NOMO-1 treated with dmso at 0.1 percent for 144 hours (cell line): ENCODE results near the gene SLC2A9.
"Not testable (repeated sequence)": the region's sequence is repeated elsewhere in the genome, so short reads cannot be mapped to it uniquely, and the experiment has no call there.

ENCODE experiments used
- DNase-seq: peaks from one replicate; lab custom pipeline; 2025; ENCODE audit not compliant: unreplicated experiment; lab: John Stamatoyannopoulos, UW

The SLC2A9 gene

GRCh38 chr4:9847968-9848748, 173.1 kb downstream of the SLC2A9 start:
- no peak for DNase-seq

DNA sequence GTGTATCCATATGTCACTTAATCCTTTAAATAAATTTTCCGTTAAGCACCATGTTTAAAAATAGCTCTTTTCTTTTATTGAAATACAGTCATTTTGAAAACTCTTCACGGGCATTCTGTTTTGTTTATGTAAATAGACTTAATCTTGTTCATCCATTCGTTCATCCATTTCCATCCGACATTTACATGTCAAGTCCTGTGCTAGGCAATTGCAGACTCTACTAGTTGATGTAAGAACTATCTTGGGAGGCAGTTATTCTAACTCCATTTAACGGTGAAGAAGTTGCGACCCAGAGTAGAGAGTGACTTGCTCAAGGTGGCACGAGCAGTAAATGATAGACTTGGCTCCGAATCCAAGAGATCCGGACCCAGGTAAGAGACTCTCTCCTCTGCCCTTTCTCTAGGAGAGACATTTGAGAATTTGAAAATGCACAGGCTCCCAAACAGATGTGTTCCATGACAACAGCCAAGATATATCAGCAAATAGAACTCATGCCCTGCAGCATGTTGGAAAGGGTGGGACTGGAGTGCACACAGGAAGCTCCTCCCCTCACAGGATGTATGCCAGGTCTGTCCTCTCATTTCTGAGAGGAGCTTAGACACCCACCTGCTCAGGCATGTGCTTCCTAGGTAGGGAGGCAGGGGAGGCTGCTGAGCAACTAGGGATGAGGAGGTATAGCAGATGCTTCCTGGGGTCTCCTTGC, 175.4 kb downstream of the SLC2A9 start:
- DNase-seq, result no peak

DNA sequence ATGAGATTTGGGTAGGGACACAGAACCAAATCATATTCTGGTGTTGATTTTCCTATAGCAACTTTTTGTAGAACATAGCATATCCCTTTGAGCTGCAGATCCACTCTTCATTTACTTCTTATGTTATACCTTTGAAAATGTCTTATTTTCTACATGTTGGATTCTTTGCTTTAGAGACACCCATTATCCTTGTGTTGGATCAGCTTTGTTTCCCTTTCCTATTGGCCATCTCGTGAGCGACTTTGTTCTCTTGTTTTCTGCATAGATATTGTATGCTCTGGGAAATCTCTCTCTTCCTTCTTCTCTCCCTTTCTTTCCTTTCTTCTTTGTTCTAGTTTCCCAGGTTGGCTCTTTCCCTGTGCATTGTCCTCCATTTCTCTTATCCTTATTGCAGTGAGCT, 180.2 kb downstream of the SLC2A9 start:
- DNase-seq, result no peak

- DNase-seq, result no peak
These were observed 185.9 kb downstream of the SLC2A9 start for GRCh38 chr4:9835430-9835829.

DNA sequence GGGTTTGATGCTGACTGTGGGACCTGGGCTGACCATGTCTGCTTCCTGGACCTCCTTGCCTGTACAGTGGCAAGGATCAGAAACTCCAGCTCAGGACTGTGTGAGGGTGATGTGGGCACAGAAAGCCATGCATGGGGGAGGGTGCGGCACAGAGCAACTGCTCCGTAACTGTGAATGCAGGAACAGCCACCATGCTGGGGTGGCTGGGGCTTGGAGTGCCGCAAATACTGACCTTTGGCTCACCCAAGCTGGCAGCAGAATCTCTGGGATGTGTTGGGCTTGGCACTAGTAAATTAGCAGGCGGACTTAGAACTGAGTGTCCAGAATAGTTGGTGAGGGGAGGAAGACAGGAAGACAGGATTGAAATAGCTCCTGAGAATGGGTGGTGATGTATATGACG, 187.9 kb downstream of the SLC2A9 start:
- DNase-seq, result no peak

DNA sequence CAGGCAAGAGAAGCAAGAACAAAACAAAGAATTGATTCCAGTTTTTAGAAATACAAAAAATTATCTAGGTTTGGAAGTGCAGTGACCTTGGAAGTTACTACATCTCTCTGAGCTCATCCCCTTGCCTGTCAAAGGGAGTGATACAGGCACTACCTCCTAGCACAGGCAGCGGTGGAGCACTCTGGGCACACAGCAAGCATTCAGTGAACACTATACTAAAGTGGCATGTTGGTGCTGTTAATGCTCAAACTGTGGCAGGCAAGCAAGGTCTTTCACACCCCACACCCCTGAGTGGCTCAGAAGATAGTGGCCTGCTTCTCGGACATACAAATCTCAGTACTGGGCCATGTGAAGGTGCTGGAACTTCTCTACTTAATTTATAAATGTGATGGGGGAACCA, 188.7 kb downstream of the SLC2A9 start:
- no peak for DNase-seq

- DNase-seq, result no peak
These were observed 194.7 kb downstream of the SLC2A9 start for GRCh38 chr4:9826551-9826950.

- no peak for DNase-seq
These were observed 196.2 kb downstream of the SLC2A9 start for GRCh38 chr4:9825049-9825448.

DNA sequence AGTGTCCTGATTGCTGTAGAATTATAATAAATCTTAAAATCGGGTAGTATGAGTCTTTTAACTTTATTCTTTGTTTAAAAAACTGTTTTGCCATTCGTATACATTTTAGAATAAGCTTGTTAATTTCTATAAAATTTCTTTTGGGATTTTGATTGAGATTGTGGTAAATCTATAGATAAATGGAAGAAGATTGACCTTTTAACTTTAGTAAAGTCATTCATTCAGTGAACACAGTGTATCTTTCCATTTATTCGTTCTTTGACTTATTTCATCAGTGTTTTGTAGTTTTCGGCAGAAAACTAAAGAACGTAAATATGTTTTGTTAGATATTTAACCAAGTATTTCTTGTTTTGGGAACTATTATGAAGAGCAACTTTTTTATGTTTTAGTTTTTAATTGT, 201.0 kb downstream of the SLC2A9 start:
- DNase-seq, result no peak

DNA sequence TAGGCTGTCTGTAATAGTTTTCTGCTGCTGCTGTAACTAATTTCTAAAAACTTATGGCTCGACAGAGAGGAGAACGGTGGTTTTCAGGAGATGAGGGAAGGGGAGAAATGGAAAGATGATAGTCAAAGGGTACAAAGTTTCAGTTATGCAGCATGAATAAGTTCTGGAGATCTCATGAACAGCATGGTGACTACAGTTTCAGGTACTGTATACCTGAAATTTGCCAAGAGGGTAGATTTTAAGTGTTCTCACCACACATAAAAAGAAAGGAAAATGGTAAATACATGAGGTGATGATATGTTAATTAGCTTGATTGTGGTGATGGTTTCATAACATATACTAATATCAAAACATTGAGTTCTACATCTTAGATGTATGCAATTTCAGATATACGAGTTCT, 205.0 kb downstream of the SLC2A9 start:
- no peak for DNase-seq

- DNase-seq, result no peak
These were observed 208.6 kb downstream of the SLC2A9 start for GRCh38 chr4:9812501-9813340.

DNA sequence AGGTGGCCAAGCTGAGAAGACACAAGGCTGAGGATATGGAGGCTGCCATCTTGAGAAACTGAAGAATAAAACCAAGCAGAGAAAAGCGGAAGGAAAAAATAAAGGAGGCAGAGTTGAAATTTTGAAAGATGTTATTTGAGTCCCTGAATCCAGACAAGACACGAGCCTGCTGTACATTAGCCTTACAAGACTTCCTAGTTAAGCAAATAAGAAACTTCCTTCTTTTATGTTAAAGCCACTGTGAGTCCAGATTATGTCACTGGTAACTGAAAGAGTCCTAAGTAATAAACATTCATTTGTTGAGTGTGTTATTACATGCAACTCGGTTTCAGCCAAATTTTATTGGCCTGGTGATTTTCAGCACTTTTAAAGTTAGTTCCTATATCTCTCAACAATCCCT, 209.5 kb downstream of the SLC2A9 start:
- peak; percentile 0 for DNase-seq

- DNase-seq, result no peak
These were observed 213.2 kb downstream of the SLC2A9 start for GRCh38 chr4:9808077-9808476.

- DNase-seq, result no peak
These were observed 216.4 kb downstream of the SLC2A9 start for GRCh38 chr4:9804918-9805317.

GRCh38 chr4:9800848-9801247, 220.4 kb downstream of the SLC2A9 start:
- DNase-seq, result no peak

DNA sequence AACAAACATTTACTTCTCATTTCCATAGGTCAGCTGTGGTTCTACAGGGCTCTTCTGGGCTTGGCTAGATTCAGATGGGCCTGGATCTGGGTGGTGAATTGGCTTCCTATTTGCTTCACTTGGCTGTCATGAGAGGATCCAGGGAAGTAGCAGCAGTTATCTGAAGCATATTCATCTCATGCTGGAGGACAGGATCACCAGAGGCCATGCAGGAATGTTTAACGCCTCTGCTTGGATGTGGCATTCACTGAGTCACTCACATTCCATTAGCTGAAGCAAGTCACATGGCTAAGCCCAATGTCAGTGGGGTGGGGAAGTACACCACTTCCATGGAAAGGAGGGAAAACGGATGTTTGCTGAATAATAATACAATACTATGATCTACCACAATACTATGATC, 224.7 kb downstream of the SLC2A9 start:
- DNase-seq, result not testable (repeated sequence)

DNA sequence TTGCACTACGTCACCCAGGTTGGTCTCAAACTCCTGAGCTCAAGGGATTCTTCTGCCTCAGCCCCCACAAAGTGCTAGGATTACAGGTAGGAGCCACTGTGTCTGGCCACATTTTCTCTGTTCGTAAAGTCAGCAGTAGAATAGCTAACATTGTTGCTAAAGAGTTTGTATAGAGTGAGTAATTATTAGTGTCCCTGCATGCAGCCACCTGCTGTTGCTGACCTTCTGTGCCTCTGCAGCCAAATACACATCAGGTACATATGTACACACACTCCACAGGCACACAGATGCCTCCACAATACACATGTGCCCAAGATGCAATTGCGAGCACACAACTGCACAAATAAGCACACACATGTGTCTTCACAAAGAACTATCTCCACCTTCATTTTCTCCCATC, 228.9 kb downstream of the SLC2A9 start:
- DNase-seq, result no peak

GRCh38 chr4:9785891-9786290, 235.4 kb downstream of the SLC2A9 start:
- not testable (repeated sequence) for DNase-seq

DNA sequence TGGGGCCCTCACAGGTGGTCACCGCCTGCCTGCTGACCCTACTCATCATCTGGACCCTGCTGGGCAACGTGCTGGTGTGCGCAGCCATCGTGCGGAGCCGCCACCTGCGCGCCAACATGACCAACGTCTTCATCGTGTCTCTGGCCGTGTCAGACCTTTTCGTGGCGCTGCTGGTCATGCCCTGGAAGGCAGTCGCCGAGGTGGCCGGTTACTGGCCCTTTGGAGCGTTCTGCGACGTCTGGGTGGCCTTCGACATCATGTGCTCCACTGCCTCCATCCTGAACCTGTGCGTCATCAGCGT, 239.2 kb downstream of the SLC2A9 start:
- no peak for DNase-seq

DNA sequence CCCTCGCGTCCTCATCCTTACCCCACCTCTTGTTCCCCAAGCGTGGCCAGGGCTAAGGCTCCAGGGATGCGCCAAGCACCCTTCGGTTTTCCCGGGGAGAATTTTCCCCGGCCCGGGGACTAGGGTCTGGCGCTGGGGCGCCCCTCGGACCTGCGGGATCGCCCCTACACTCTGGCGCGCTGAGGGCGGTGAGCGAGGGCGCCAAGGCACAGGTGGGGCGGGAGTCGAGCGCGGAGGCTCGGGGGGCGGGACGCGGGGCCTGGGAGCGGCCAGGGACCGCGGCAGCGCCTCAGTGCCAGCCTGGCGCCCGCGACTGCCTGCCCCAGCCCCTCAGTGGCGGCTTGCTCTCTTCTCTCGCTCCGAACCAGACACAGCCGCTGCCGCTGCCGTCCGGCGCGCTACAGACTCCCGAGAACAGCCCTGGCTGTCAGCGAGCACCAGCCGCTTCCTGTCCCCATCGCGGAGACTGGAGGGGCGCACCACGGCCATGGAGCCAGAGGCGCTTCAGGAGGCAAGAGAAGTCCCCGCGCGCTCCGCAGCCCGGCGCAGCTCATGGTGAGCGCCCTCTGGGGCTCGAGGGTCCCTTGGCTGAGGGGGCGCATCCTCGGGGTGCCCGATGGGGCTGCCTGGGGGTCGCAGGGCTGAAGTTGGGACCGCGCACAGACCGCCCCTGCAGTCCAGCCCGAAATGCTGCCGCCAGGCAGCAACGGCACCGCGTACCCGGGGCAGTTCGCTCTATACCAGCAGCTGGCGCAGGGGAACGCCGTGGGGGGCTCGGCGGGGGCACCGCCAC, 239.8 kb downstream of the SLC2A9 start, which contains the start of gene DRD5:
Gene DRD5, plus strand, starts transcription at position 292 of the 793 bp plus-strand sequence. Its CDS starts 396 bp downstream, at position 688.
- DNase-seq, result no peak
